Memory B cell (primary cell): ENCODE data around the gene DNAL4.

Experiments used
- ATAC-seq: fragments of 150-1000 bp; cut with Tn5 transposase; 2 replicates; pipeline ENCODE4 v1.10.0; 2021; ENCODE audit warnings: low read depth, mild to moderate bottlenecking, moderate library complexity
- DNase-seq, 2 donors: peaks; one replicate each; pipeline ENCODE4 v3.0.0; 2022; ENCODE audit warnings: low spot score in 2 of 2
- H3K27ac Mint-ChIP-seq: one replicate; pipeline ENCODE4 v1.8.0; 2022; ENCODE audit warnings: mild to moderate bottlenecking, moderate library complexity, mixed read lengths
- H3K27me3 Mint-ChIP-seq: one replicate; pipeline ENCODE4 v1.8.0; 2022; ENCODE audit warnings: mixed read lengths
- H3K36me3 Mint-ChIP-seq: one replicate; pipeline ENCODE4 v1.8.0; 2022; ENCODE audit warnings: mild to moderate bottlenecking, mixed read lengths
- H3K4me1 Mint-ChIP-seq: one replicate; pipeline ENCODE4 v1.8.0; 2022; ENCODE audit warnings: mixed read lengths
- H3K4me3 Mint-ChIP-seq: one replicate; pipeline ENCODE4 v1.8.0; 2022; ENCODE audit warnings: mild to moderate bottlenecking, moderate library complexity, mixed read lengths
- H3K9me3 Mint-ChIP-seq: one replicate; pipeline ENCODE4 v1.8.0; 2022; ENCODE audit warnings: mixed read lengths

DNAL4 gene

GRCh38 chr22:38831166-38831945 lies 37.4 kb upstream of the DNAL4 start:
- H3K27me3 Mint-ChIP-seq, result peaks cover 9% of the 10 kb centered on the region
- H3K9me3 Mint-ChIP-seq, result no peaks in the 10 kb centered on the region
- H3K4me3 Mint-ChIP-seq, result no peak overlapping the region
- H3K27ac Mint-ChIP-seq, result no peak overlapping the region
- H3K36me3 Mint-ChIP-seq, result no peaks in the 10 kb centered on the region
- DNase-seq (no peak), ATAC-seq (no peak)
- H3K4me1 Mint-ChIP-seq, result no peaks in the 10 kb centered on the region

- Mint-ChIP-seq H3K36me3 (no peaks in the 10 kb centered on the region), H3K27me3 (peaks cover 7% of the 10 kb centered on the region), H3K4me1 (no peaks in the 10 kb centered on the region), H3K4me3 (no peak overlapping the region), H3K27ac (no peak overlapping the region), H3K9me3 (no peaks in the 10 kb centered on the region)
- ATAC-seq (no peak), DNase-seq (no peak)
These were observed 36.8 kb upstream of the DNAL4 start for GRCh38 chr22:38830845-38831108.

- ATAC-seq, result no peak
- Mint-ChIP-seq H3K4me3 (no peak overlapping the region), H3K27ac (no peak overlapping the region), H3K36me3 (no peaks in the 10 kb centered on the region), H3K4me1 (no peaks in the 10 kb centered on the region), H3K9me3 (no peaks in the 10 kb centered on the region), H3K27me3 (peaks cover 7% of the 10 kb centered on the region)
- DNase-seq, result no peak
These were observed 36.3 kb upstream of the DNAL4 start for GRCh38 chr22:38830026-38830844.

GRCh38 chr22:38829485-38829884 lies 35.5 kb upstream of the DNAL4 start:
- ATAC-seq (no peak), DNase-seq (no peak)
- H3K36me3 Mint-ChIP-seq, result no peaks in the 10 kb centered on the region
- no peaks in the 10 kb centered on the region for H3K4me1 Mint-ChIP-seq
- H3K4me3 Mint-ChIP-seq, result no peak overlapping the region
- peaks cover 6% of the 10 kb centered on the region for H3K27me3 Mint-ChIP-seq
- H3K27ac Mint-ChIP-seq, result no peak overlapping the region
- H3K9me3 Mint-ChIP-seq, result no peaks in the 10 kb centered on the region

GRCh38 chr22:38828616-38829205 lies 34.8 kb upstream of the DNAL4 start:
- no peaks in the 10 kb centered on the region for H3K4me1 Mint-ChIP-seq
- no peaks in the 10 kb centered on the region for H3K9me3 Mint-ChIP-seq
- no peak overlapping the region for H3K27ac Mint-ChIP-seq
- DNase-seq (no peak), ATAC-seq (no peak)
- no peak overlapping the region for H3K4me3 Mint-ChIP-seq
- H3K27me3 Mint-ChIP-seq, result peaks cover 4% of the 10 kb centered on the region
- no peaks in the 10 kb centered on the region for H3K36me3 Mint-ChIP-seq

GRCh38 chr22:38828191-38828590 lies 34.2 kb upstream of the DNAL4 start:
- no peak overlapping the region for H3K27ac Mint-ChIP-seq
- DNase-seq (no peak), ATAC-seq (no peak)
- no peaks in the 10 kb centered on the region for H3K9me3 Mint-ChIP-seq
- no peak overlapping the region for H3K4me3 Mint-ChIP-seq
- H3K4me1 Mint-ChIP-seq, result no peaks in the 10 kb centered on the region
- H3K27me3 Mint-ChIP-seq, result peaks cover 5% of the 10 kb centered on the region
- no peaks in the 10 kb centered on the region for H3K36me3 Mint-ChIP-seq

- H3K27ac Mint-ChIP-seq, result no peak overlapping the region
- no peak for ATAC-seq
- no peak for DNase-seq
- no peaks in the 10 kb centered on the region for H3K4me1 Mint-ChIP-seq
- H3K4me3 Mint-ChIP-seq, result no peak overlapping the region
- no peaks in the 10 kb centered on the region for H3K36me3 Mint-ChIP-seq
- H3K9me3 Mint-ChIP-seq, result no peaks in the 10 kb centered on the region
- H3K27me3 Mint-ChIP-seq, result peaks cover 5% of the 10 kb centered on the region
These were observed 33.6 kb upstream of the DNAL4 start for GRCh38 chr22:38827510-38827909.

GRCh38 chr22:38826801-38827200 lies 32.9 kb upstream of the DNAL4 start:
- H3K36me3 Mint-ChIP-seq, result no peaks in the 10 kb centered on the region
- no peaks in the 10 kb centered on the region for H3K4me1 Mint-ChIP-seq
- H3K27ac Mint-ChIP-seq, result no peak overlapping the region
- H3K4me3 Mint-ChIP-seq, result no peak overlapping the region
- ATAC-seq, result no peak
- peaks cover 4% of the 10 kb centered on the region for H3K27me3 Mint-ChIP-seq
- DNase-seq, result no peak
- no peaks in the 10 kb centered on the region for H3K9me3 Mint-ChIP-seq

GRCh38 chr22:38826386-38826785 lies 32.4 kb upstream of the DNAL4 start:
- Mint-ChIP-seq H3K9me3 (no peaks in the 10 kb centered on the region), H3K36me3 (no peaks in the 10 kb centered on the region), H3K4me1 (no peaks in the 10 kb centered on the region), H3K4me3 (no peak overlapping the region), H3K27me3 (peaks cover 7% of the 10 kb centered on the region), H3K27ac (no peak overlapping the region)
- ATAC-seq (no peak), DNase-seq (no peak)

- Mint-ChIP-seq H3K4me1 (no peaks in the 10 kb centered on the region), H3K4me3 (no peak overlapping the region), H3K27ac (no peak overlapping the region), H3K9me3 (no peaks in the 10 kb centered on the region), H3K36me3 (no peaks in the 10 kb centered on the region), H3K27me3 (peaks cover 7% of the 10 kb centered on the region)
- ATAC-seq, result peak; percentile 75
- peak; percentile 27 to 52 for DNase-seq
These were observed 30.6 kb upstream of the DNAL4 start for GRCh38 chr22:38824585-38824984.

GRCh38 chr22:38823637-38824036 lies 29.7 kb upstream of the DNAL4 start:
- no peaks in the 10 kb centered on the region for H3K4me1 Mint-ChIP-seq
- ATAC-seq, result no peak
- no peaks in the 10 kb centered on the region for H3K9me3 Mint-ChIP-seq
- no peak for DNase-seq
- H3K27me3 Mint-ChIP-seq, result peaks cover 7% of the 10 kb centered on the region
- H3K36me3 Mint-ChIP-seq, result no peaks in the 10 kb centered on the region
- no peak overlapping the region for H3K4me3 Mint-ChIP-seq
- H3K27ac Mint-ChIP-seq, result no peak overlapping the region

- Mint-ChIP-seq H3K4me1 (no peaks in the 10 kb centered on the region), H3K9me3 (no peaks in the 10 kb centered on the region), H3K4me3 (no peak overlapping the region), H3K36me3 (no peaks in the 10 kb centered on the region), H3K27ac (no peak overlapping the region), H3K27me3 (peaks cover 11% of the 10 kb centered on the region)
- ATAC-seq, result no peak
- DNase-seq, result no peak
These were observed 29.1 kb upstream of the DNAL4 start for GRCh38 chr22:38823076-38823475.

- Mint-ChIP-seq H3K4me1 (no peaks in the 10 kb centered on the region), H3K9me3 (no peaks in the 10 kb centered on the region), H3K36me3 (no peaks in the 10 kb centered on the region), H3K27ac (no peak overlapping the region), H3K4me3 (no peak overlapping the region), H3K27me3 (peaks cover 25% of the 10 kb centered on the region)
- DNase-seq (no peak), ATAC-seq (no peak)
These were observed 26.1 kb upstream of the DNAL4 start for GRCh38 chr22:38820020-38820419.

- DNase-seq (no peak), ATAC-seq (no peak)
- Mint-ChIP-seq H3K36me3 (peaks cover 3% of the 10 kb centered on the region), H3K27me3 (peaks cover 29% of the 10 kb centered on the region), H3K4me3 (no peak overlapping the region), H3K4me1 (no peaks in the 10 kb centered on the region), H3K27ac (no peak overlapping the region), H3K9me3 (no peaks in the 10 kb centered on the region)
These were observed 25.5 kb upstream of the DNAL4 start for GRCh38 chr22:38819387-38819940.
